Neuronal stem cell (in vitro differentiated cells): ENCODE data around the gene PDCD7.

Experiments
- DNase-seq: peaks from one replicate; pipeline ENCODE4 v3.0.0-alpha.2; 2013; ENCODE audit warnings: low spot score
- H2AFZ ChIP-seq: one replicate; pipeline ENCODE4 v1.6.1; 2013; ENCODE audit warnings: mild to moderate bottlenecking, low read length, inconsistent platforms
- H2AK5ac ChIP-seq: 2 replicates; pipeline ENCODE4 v1.6.1; 2013; ENCODE audit warnings: low read depth, mild to moderate bottlenecking, inconsistent platforms, low read length, moderate library complexity, mixed read lengths
- H2BK120ac ChIP-seq: 2 replicates; pipeline ENCODE4 v1.6.1; 2013; ENCODE audit warnings: low read depth, mild to moderate bottlenecking, inconsistent platforms, low read length, moderate library complexity, mixed read lengths
- H2BK12ac ChIP-seq: one replicate; pipeline ENCODE4 v1.6.1; 2013; ENCODE audit warnings: low read length, inconsistent platforms
- H2BK15ac ChIP-seq: 2 replicates; pipeline ENCODE4 v1.6.1; 2013; ENCODE audit warnings: mild to moderate bottlenecking, low read length, inconsistent platforms, mixed read lengths
- H2BK5ac ChIP-seq: one replicate; pipeline ENCODE4 v1.6.1; 2013; ENCODE audit warnings: inconsistent platforms, mild to moderate bottlenecking, low read length, moderate library complexity
- H3K14ac ChIP-seq: one replicate; pipeline ENCODE4 v1.6.1; 2013; ENCODE audit warnings: low read length, inconsistent platforms
- H3K18ac ChIP-seq: 2 replicates; pipeline ENCODE4 v1.6.1; 2013; ENCODE audit warnings: low read length, inconsistent platforms
- H3K23ac ChIP-seq: 2 replicates; pipeline ENCODE4 v1.6.1; 2013; ENCODE audit warnings: low read depth, mild to moderate bottlenecking, mixed read lengths, low read length, inconsistent platforms; ENCODE audit not compliant: poor library complexity
- H3K27ac ChIP-seq: replicated peaks from 3 replicates; pipeline ENCODE4 v1.5.1; 2013; ENCODE audit warnings: low read length, inconsistent platforms
- H3K27me3 ChIP-seq, 3 experiments: 2 replicates each; pipeline ENCODE4 v1.6.1; 2013; ENCODE audit warnings: low read length in 3 of 3, mild to moderate bottlenecking in 2 of 3, inconsistent platforms in 1 of 3, low read depth in 1 of 3, mixed read lengths in 1 of 3, moderate library complexity in 1 of 3; ENCODE audit not compliant: control insufficient read depth in 3 of 3, insufficient read depth in 3 of 3
- H3K36me3 ChIP-seq, 2 donors: replicated peaks in 1 of 2; 2 replicates each; pipeline ENCODE4 v1.6.1; 2013; ENCODE audit warnings: low read length in 2 of 2; ENCODE audit not compliant: control insufficient read depth in 2 of 2, insufficient read depth in 2 of 2
- H3K4ac ChIP-seq: 2 replicates; pipeline ENCODE4 v1.6.1; 2013; ENCODE audit warnings: inconsistent platforms, mild to moderate bottlenecking, low read length, moderate library complexity
- H3K4me1 ChIP-seq, 2 donors: 1 replicate in 1 of 2; 2 replicates in 1 of 2; pipeline ENCODE4 v1.6.1; 2013; ENCODE audit warnings: low read length in 2 of 2, low read depth in 1 of 2; ENCODE audit not compliant: control insufficient read depth in 2 of 2, insufficient read depth in 1 of 2
- H3K4me2 ChIP-seq: one replicate; pipeline ENCODE4 v1.6.1; 2013; ENCODE audit warnings: mild to moderate bottlenecking, low read length, inconsistent platforms; ENCODE audit not compliant: insufficient read depth, poor library complexity, severe bottlenecking
- H3K4me3 ChIP-seq, 2 donors: 2 replicates each; pipeline ENCODE4 v1.5.1; 2013; ENCODE audit warnings: low read length in 2 of 2, mild to moderate bottlenecking in 2 of 2, inconsistent platforms in 1 of 2, moderate library complexity in 1 of 2
- H3K79me1 ChIP-seq: one replicate; pipeline ENCODE4 v1.6.1; 2013; ENCODE audit warnings: low read depth, mild to moderate bottlenecking, inconsistent platforms, low read length, moderate library complexity
- H3K9ac ChIP-seq: one replicate; pipeline ENCODE4 v1.6.1; 2013; ENCODE audit warnings: mild to moderate bottlenecking, low read depth, low read length, inconsistent platforms; ENCODE audit not compliant: poor library complexity
- H3K9me3 ChIP-seq, 2 donors: replicated peaks in 1 of 2; 2 replicates each; pipeline versions ENCODE3 to v1.6.1; 2013; ENCODE audit warnings: low read length in 2 of 2, mild to moderate bottlenecking in 2 of 2, inconsistent platforms in 1 of 2, low read depth in 1 of 2, mixed read lengths in 1 of 2, moderate library complexity in 1 of 2; ENCODE audit not compliant: control insufficient read depth in 2 of 2, insufficient read depth in 1 of 2
- H4K8ac ChIP-seq: one replicate; pipeline ENCODE4 v1.6.1; 2013; ENCODE audit warnings: low read depth, mild to moderate bottlenecking, inconsistent platforms, low read length, moderate library complexity
- H4K91ac ChIP-seq: one replicate; pipeline ENCODE4 v1.6.1; 2013; ENCODE audit warnings: low read length, low read depth, mild to moderate bottlenecking, inconsistent platforms; ENCODE audit not compliant: poor library complexity
- WGBS, 2 donors: extraction: QIAGEN DNeasy Blood & Tissue Kit; methylation state at CpG; one replicate each; pipeline ENCODE4 v1.1.7; 2013; ENCODE audit warnings: missing lambda C conversion rate in 2 of 2, mixed read lengths in 1 of 2; ENCODE audit not compliant: insufficient read length in 2 of 2, insufficient replicate concordance in 1 of 2; ENCODE audit errors: extremely low coverage in 2 of 2; 5-methylcytosine and 5-hydroxymethylcytosine counted together

The PDCD7 gene

GRCh38 chr15:65134538-65134937, 930 bp upstream of the PDCD7 start:
- no peak for DNase-seq
- H3K27me3 ChIP-seq: no peaks in the 10 kb centered on the region
- H3K4me3 ChIP-seq: peak overlapping the region in 1 of 2 donors; percentile 55
- peak overlapping the region; percentile 81 for H2AK5ac ChIP-seq
- H2BK120ac ChIP-seq: no peak overlapping the region
- H2AFZ ChIP-seq: no peak overlapping the region
- no peak overlapping the region for H3K4ac ChIP-seq
- no peak overlapping the region for H3K27ac ChIP-seq
- no peak overlapping the region for H2BK12ac ChIP-seq
- peak overlapping the region; percentile 65 for H3K23ac ChIP-seq
- H3K36me3 ChIP-seq: peaks cover 7 to 18% of the 10 kb centered on the region in 2 donors
- no peak overlapping the region for H3K14ac ChIP-seq
- peak overlapping the region; percentile 30 for H4K91ac ChIP-seq
- H2BK5ac ChIP-seq: no peak overlapping the region
- H3K18ac ChIP-seq: no peak overlapping the region
- peaks cover 3 to 8% of the 10 kb centered on the region in 2 donors for H3K9me3 ChIP-seq
- H3K4me1 ChIP-seq: peaks cover 4 to 6% of the 10 kb centered on the region in 2 donors
- WGBS, 2 donors: no CpG with 5 or more reads among the region's 8 CpGs
- peak overlapping the region; percentile 65 for H4K8ac ChIP-seq
- peak overlapping the region; percentile 93 for H3K4me2 ChIP-seq
- peaks cover 9% of the 10 kb centered on the region for H3K79me1 ChIP-seq
- H3K9ac ChIP-seq: no peak overlapping the region
- H2BK15ac ChIP-seq: no peak overlapping the region

GRCh38 chr15:65132878-65133547, 595 bp downstream of the PDCD7 start:
- DNase-seq: peak; percentile 35
- Histone ChIP-seq H2BK5ac (peak overlapping the region; percentile 13), H3K27me3 (no peaks in the 10 kb centered on the region)

GRCh38 chr15:65130941-65131340, 2.7 kb downstream of the PDCD7 start:
- peaks cover 25 to 52% of the 10 kb centered on the region in 2 donors for H3K36me3 ChIP-seq
- no peak overlapping the region for H2BK5ac ChIP-seq
- peaks cover 4 to 6% of the 10 kb centered on the region in 2 donors for H3K4me1 ChIP-seq
- H3K79me1 ChIP-seq: peaks cover 9% of the 10 kb centered on the region
- H3K27me3 ChIP-seq: no peaks in the 10 kb centered on the region
- no peak overlapping the region for H3K27ac ChIP-seq
- H2BK15ac ChIP-seq: no peak overlapping the region
- no peak overlapping the region for H3K9ac ChIP-seq
- WGBS, 2 donors: no CpG with 5 or more reads among the region's 5 CpGs
- no peak overlapping the region for H4K8ac ChIP-seq
- no peak overlapping the region for H4K91ac ChIP-seq
- no peak overlapping the region for H3K18ac ChIP-seq
- no peak overlapping the region for H2BK12ac ChIP-seq
- H3K4me3 ChIP-seq: no peak overlapping the region
- no peak overlapping the region for H2AK5ac ChIP-seq
- H2AFZ ChIP-seq: no peak overlapping the region
- H3K9me3 ChIP-seq: peaks cover 0 to 3% of the 10 kb centered on the region in 2 donors
- no peak overlapping the region for H2BK120ac ChIP-seq
- no peak overlapping the region for H3K4me2 ChIP-seq
- no peak for DNase-seq
- no peak overlapping the region for H3K4ac ChIP-seq
- H3K14ac ChIP-seq: no peak overlapping the region
- peak overlapping the region; percentile 83 for H3K23ac ChIP-seq

More at GRCh38 chr15:65132878-65133547, 595 bp downstream of the PDCD7 start:
- Histone ChIP-seq H3K27ac (peak overlapping the region; percentile 60), H2AK5ac (no peak overlapping the region), H4K8ac (peak overlapping the region; percentile 43), H3K4me2 (peak overlapping the region; percentile 93), H3K4me1 (peaks cover 4 to 6% of the 10 kb centered on the region in 2 donors), H3K23ac (peak overlapping the region; percentile 91), H4K91ac (no peak overlapping the region), H2AFZ (peak overlapping the region; percentile 79), H3K9me3 (peaks cover 3 to 8% of the 10 kb centered on the region in 2 donors), H2BK12ac (no peak overlapping the region), H3K14ac (peak overlapping the region; percentile 47), H3K18ac (peak overlapping the region; percentile 83), H2BK15ac (no peak overlapping the region), H2BK120ac (no peak overlapping the region), H3K4ac (no peak overlapping the region), H3K4me3 (peak overlapping the region; percentile 55 to 87), H3K9ac (peak overlapping the region; percentile 97), H3K79me1 (peaks cover 9% of the 10 kb centered on the region), H3K36me3 (peaks cover 21 to 34% of the 10 kb centered on the region in 2 donors)
- WGBS, 2 donors: no CpG with 5 or more reads among the region's 93 CpGs

GRCh38 chr15:65115542-65115941, 18.1 kb downstream of the PDCD7 start:
- no peak for DNase-seq
- no peak overlapping the region for H3K27ac ChIP-seq
- no peak overlapping the region for H2BK120ac ChIP-seq

More at GRCh38 chr15:65115542-65115941, 18.1 kb downstream of the PDCD7 start:
- H3K9me3 ChIP-seq: peaks cover 0 to 2% of the 10 kb centered on the region in 2 donors
- no peak overlapping the region for H3K4me2 ChIP-seq
- H3K23ac ChIP-seq: no peak overlapping the region
- H3K79me1 ChIP-seq: peaks cover 3% of the 10 kb centered on the region
- H3K4ac ChIP-seq: no peak overlapping the region
- no peaks in the 10 kb centered on the region for H3K4me1 ChIP-seq
- H3K36me3 ChIP-seq: peaks cover 14 to 92% of the 10 kb centered on the region in 2 donors
- H4K91ac ChIP-seq: no peak overlapping the region
- H3K18ac ChIP-seq: no peak overlapping the region
- H2BK15ac ChIP-seq: no peak overlapping the region
- H2AFZ ChIP-seq: no peak overlapping the region
- H3K14ac ChIP-seq: no peak overlapping the region
- WGBS, 2 donors: no CpG with 5 or more reads among the region's 5 CpGs
- no peaks in the 10 kb centered on the region for H3K27me3 ChIP-seq
- H2BK12ac ChIP-seq: no peak overlapping the region
- no peak overlapping the region for H4K8ac ChIP-seq
- H3K9ac ChIP-seq: no peak overlapping the region
- no peak overlapping the region for H3K4me3 ChIP-seq
- no peak overlapping the region for H2AK5ac ChIP-seq
- H2BK5ac ChIP-seq: no peak overlapping the region
